LNCAP (cell line): ENCODE results near the gene PTGIS.

Source experiments
- TF ChIP-seq, protein P1 (sequence below): fragments of 450-650 bp; IDR thresholded peaks from 2 replicates; pipeline ENCODE4 v1.5.1; 2017; ENCODE audit warnings: mild to moderate bottlenecking

PTGIS gene

GRCh38 chr20:49559411-49560081, 8.4 kb downstream of the PTGIS start:
- TF ChIP-seq, protein P1, sequence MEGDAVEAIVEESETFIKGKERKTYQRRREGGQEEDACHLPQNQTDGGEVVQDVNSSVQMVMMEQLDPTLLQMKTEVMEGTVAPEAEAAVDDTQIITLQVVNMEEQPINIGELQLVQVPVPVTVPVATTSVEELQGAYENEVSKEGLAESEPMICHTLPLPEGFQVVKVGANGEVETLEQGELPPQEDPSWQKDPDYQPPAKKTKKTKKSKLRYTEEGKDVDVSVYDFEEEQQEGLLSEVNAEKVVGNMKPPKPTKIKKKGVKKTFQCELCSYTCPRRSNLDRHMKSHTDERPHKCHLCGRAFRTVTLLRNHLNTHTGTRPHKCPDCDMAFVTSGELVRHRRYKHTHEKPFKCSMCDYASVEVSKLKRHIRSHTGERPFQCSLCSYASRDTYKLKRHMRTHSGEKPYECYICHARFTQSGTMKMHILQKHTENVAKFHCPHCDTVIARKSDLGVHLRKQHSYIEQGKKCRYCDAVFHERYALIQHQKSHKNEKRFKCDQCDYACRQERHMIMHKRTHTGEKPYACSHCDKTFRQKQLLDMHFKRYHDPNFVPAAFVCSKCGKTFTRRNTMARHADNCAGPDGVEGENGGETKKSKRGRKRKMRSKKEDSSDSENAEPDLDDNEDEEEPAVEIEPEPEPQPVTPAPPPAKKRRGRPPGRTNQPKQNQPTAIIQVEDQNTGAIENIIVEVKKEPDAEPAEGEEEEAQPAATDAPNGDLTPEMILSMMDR: no peak

DNA sequence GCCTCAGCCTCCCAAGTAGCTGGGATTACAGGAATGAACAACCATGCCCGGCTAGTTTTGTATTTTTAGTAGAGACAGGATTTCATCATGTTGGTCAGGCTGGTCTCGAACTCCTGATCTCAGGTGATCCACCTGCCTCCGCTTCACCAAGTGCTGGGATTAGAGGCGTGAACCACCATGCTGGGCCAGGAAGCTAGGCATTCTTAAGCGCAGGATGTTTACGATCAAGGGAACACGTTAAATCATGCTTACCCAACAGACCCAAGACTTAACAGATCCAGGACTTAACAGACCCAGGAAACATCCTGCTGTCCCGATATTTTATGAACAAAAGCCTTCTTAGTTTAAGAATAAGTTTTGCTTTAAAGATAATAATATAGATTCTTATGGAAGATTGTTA, 9.1 kb downstream of the PTGIS start:
- TF ChIP-seq, protein P1: no peak

- TF ChIP-seq, protein P1: no peak
Observed at GRCh38 chr20:49557449-49557848, 10.5 kb downstream of the PTGIS start.

DNA sequence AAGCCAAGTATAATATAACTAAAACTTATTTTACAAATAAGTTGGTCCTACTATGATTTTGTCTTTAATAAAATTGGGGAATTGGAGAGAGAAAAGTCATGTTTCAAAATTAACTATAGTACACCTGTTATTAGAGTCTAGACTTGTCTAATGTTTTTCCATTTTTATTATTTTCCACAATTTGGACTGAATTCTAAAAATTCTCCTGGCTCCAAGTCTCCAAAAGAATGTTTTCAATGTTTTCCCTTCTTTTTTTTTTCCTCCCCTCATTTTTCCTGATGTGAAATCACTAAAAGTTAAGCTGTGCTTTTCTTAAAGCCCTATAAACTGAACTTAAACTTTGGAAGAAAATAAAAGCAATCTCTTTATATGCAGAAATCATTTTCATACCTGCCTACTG, 11.3 kb downstream of the PTGIS start:
- TF ChIP-seq, protein P1: no peak

DNA sequence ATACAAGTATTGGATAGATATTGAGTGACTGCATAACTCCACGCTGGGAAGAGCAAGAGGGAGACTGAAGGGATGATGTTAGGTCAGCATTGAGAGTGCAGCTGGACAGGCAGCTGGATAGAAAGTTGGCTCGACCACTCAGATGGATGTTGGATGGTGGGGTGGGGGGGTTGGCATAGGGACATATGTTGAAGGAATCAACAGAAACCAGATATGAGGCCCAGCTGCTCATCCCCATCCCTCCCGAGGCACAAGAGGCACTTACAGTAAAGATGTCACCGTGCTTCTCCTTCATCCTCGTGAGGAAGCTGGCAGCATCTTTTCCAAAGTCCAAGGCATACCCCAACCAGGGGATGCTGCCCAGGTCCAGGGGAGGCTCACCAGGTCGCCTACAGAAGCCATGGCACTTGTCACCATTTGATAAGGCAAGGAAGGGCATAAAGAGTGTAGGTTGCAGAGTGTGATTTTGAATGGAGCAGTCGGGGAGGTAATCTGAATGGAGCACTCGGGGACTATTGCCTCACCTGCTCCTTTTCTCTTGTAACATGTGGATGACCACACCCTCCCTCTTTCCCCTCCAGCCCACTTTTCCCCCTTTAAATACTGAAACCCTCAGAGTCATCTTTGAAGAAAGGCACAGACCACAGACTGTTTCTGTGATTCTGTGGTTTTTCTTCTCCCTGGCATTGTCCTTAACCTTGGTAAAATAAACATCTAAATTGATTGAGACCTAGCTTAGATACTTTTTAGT, 18.0 kb downstream of the PTGIS start:
- TF ChIP-seq, protein P1: no peak

GRCh38 chr20:49548371-49548947, 19.5 kb downstream of the PTGIS start:
- TF ChIP-seq, protein P1: no peak

- TF ChIP-seq, protein P1: no peak
Observed at GRCh38 chr20:49545572-49545971, 22.4 kb downstream of the PTGIS start.
